ENCODE measurements around the gene ASIC2. TPM values are rescaled to one million over a fixed set of nuclear protein-coding genes. Genes with fewer than 3 reads are reported as not detected.

The ASIC2 gene
- total RNA-seq, 1 donor from 2014 or later = 0.36 TPM

GRCh38 chr17:33109336-33110072 is 183.6 kb downstream of the ASIC2 start:
- TF ChIP-seq CTCF (IDR thresholded peaks at IDR 0.05; ENCODE audit: insufficient read depth, low read depth, low read length) (no peak), EZH2 (IDR thresholded peaks at IDR 0.05; ENCODE audit: insufficient read depth, low read length) (no peak)
- H3K36me3 Mint-ChIP-seq (ENCODE audit: low read depth, unreplicated experiment) = no peaks in the 10 kb centered on the region

DNA sequence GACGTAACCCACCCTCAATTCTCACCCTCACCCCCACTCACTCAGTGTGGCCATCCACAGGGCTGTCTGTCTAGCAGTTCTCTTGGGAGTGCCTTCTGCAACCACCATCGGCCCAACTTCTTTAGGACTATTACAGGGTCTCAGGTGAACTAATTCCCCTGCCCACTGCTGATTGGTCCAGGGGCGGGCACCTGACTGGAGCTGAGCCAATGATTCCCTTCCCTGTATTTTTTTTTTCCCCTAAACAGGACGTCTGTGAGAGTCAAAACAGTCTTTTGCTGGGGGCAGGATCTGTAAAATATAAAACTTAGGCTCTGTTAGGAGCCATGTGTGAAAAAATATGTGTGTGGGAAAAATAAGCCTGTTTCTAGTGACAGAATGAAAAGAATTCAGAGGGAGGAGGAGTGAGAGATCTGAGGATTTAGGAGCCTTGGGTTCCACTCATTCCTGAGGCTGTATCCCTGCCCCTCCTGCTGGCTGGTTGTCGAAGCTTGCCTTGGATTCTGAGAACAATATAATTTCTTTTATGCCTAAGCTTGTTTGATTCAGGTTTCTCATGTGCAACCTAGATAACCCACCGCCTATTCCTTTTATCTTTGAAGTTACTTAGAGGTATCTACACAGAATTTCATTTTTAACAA is 186.4 kb downstream of the ASIC2 start:
- no peak overlapping the region for H3K9ac ChIP-seq (ENCODE audit: low read length)
- no peaks in the 10 kb centered on the region for H4K20me1 ChIP-seq (ENCODE audit: insufficient read depth, low read length)
- H3K9me3 Mint-ChIP-seq (ENCODE audit: unreplicated experiment) = peaks cover 14% of the 10 kb centered on the region
- no peaks in the 10 kb centered on the region for H3K4me1 ChIP-seq (ENCODE audit: insufficient read depth, low read length)
- no peaks in the 10 kb centered on the region for H3K36me3 Mint-ChIP-seq (ENCODE audit: low read depth, unreplicated experiment)
- H3K27me3 ChIP-seq (ENCODE audit: insufficient read depth, low read length) = no peaks in the 10 kb centered on the region
- TF ChIP-seq EZH2 (IDR thresholded peaks at IDR 0.05; ENCODE audit: insufficient read depth, low read length) (no peak), CTCF (IDR thresholded peaks at IDR 0.05; ENCODE audit: insufficient read depth, low read depth, low read length) (no peak)
- no peak overlapping the region for H2AFZ ChIP-seq (ENCODE audit: low read depth, low read length)
- H3K9me3 ChIP-seq (ENCODE audit: insufficient read depth, low read depth, low read length) = peaks cover 5% of the 10 kb centered on the region
- H3K4me1 Mint-ChIP-seq (ENCODE audit: low read depth, unreplicated experiment) = peaks cover 3% of the 10 kb centered on the region
- H3K27me3 Mint-ChIP-seq (ENCODE audit: low read depth, unreplicated experiment) = peaks cover 12% of the 10 kb centered on the region
- no peak overlapping the region for H3K27ac Mint-ChIP-seq (ENCODE audit: unreplicated experiment)
- FAIRE-seq (no peak), DNase-seq (ENCODE audit: low read depth) (peak; percentile 48)
- no peaks in the 10 kb centered on the region for H3K79me2 ChIP-seq (ENCODE audit: insufficient read depth, low read length)
- no peak overlapping the region for H3K4me2 ChIP-seq (ENCODE audit: low read length)
- no peaks in the 10 kb centered on the region for H3K36me3 ChIP-seq (ENCODE audit: insufficient read depth, low read length)
- no peak overlapping the region for H3K27ac ChIP-seq (ENCODE audit: low read depth, low read length)
- H3K4me3 Mint-ChIP-seq (ENCODE audit: unreplicated experiment) = no peak overlapping the region
- no peak overlapping the region for H3K4me3 ChIP-seq (ENCODE audit: insufficient read depth, low read depth, low read length)

More at GRCh38 chr17:33109336-33110072, 183.6 kb downstream of the ASIC2 start:
- Histone ChIP-seq H2AFZ (ENCODE audit: low read depth, low read length) (no peak overlapping the region), H3K4me3 (ENCODE audit: insufficient read depth, low read depth, low read length) (no peak overlapping the region), H3K9me3 (ENCODE audit: insufficient read depth, low read depth, low read length) (peaks cover 1% of the 10 kb centered on the region), H3K9ac (ENCODE audit: low read length) (no peak overlapping the region), H3K4me2 (ENCODE audit: low read length) (no peak overlapping the region), H3K4me1 (ENCODE audit: insufficient read depth, low read length) (no peaks in the 10 kb centered on the region), H3K27ac (ENCODE audit: low read depth, low read length) (no peak overlapping the region), H3K36me3 (ENCODE audit: insufficient read depth, low read length) (no peaks in the 10 kb centered on the region), H3K79me2 (ENCODE audit: insufficient read depth, low read length) (no peaks in the 10 kb centered on the region), H4K20me1 (ENCODE audit: insufficient read depth, low read length) (no peaks in the 10 kb centered on the region), H3K27me3 (ENCODE audit: insufficient read depth, low read length) (no peaks in the 10 kb centered on the region)
- DNase-seq (ENCODE audit: low read depth) (no peak), FAIRE-seq (no peak)
- H3K9me3 Mint-ChIP-seq (ENCODE audit: unreplicated experiment) = peaks cover 21% of the 10 kb centered on the region
- no peak overlapping the region for H3K4me3 Mint-ChIP-seq (ENCODE audit: unreplicated experiment)
- peaks cover 14% of the 10 kb centered on the region for H3K27me3 Mint-ChIP-seq (ENCODE audit: low read depth, unreplicated experiment)
- H3K4me1 Mint-ChIP-seq (ENCODE audit: low read depth, unreplicated experiment) = peaks cover 8% of the 10 kb centered on the region
- H3K27ac Mint-ChIP-seq (ENCODE audit: unreplicated experiment) = no peak overlapping the region

GRCh38 chr17:33105911-33106310 is 187.2 kb downstream of the ASIC2 start:
- Mint-ChIP-seq H3K4me1 (ENCODE audit: low read depth, unreplicated experiment) (peaks cover 3% of the 10 kb centered on the region), H3K27ac (ENCODE audit: unreplicated experiment) (no peak overlapping the region), H3K4me3 (ENCODE audit: unreplicated experiment) (no peak overlapping the region), H3K9me3 (ENCODE audit: unreplicated experiment) (peaks cover 10% of the 10 kb centered on the region), H3K27me3 (ENCODE audit: low read depth, unreplicated experiment) (peaks cover 10% of the 10 kb centered on the region), H3K36me3 (ENCODE audit: low read depth, unreplicated experiment) (no peaks in the 10 kb centered on the region)
- Histone ChIP-seq H3K27ac (ENCODE audit: low read depth, low read length) (no peak overlapping the region), H3K4me2 (ENCODE audit: low read length) (no peak overlapping the region), H3K4me1 (ENCODE audit: insufficient read depth, low read length) (no peaks in the 10 kb centered on the region), H2AFZ (ENCODE audit: low read depth, low read length) (no peak overlapping the region), H3K9me3 (ENCODE audit: insufficient read depth, low read depth, low read length) (peaks cover 5% of the 10 kb centered on the region), H3K79me2 (ENCODE audit: insufficient read depth, low read length) (no peaks in the 10 kb centered on the region), H3K4me3 (ENCODE audit: insufficient read depth, low read depth, low read length) (no peak overlapping the region), H4K20me1 (ENCODE audit: insufficient read depth, low read length) (no peaks in the 10 kb centered on the region), H3K27me3 (ENCODE audit: insufficient read depth, low read length) (no peaks in the 10 kb centered on the region), H3K36me3 (ENCODE audit: insufficient read depth, low read length) (no peaks in the 10 kb centered on the region), H3K9ac (ENCODE audit: low read length) (no peak overlapping the region)
- no peak for TF ChIP-seq CTCF (IDR thresholded peaks at IDR 0.05; ENCODE audit: insufficient read depth, low read depth, low read length)
- TF ChIP-seq EZH2 (IDR thresholded peaks at IDR 0.05; ENCODE audit: insufficient read depth, low read length) = no peak
- FAIRE-seq (no peak), DNase-seq (ENCODE audit: low read depth) (no peak)

Data from astrocyte (in vitro differentiated cells and primary cell).